Heart left ventricle (tissue), 16 donors: Measurements from ENCODE around the gene MAPK4. TPM values are rescaled to one million over a fixed set of nuclear protein-coding genes. Genes with fewer than 3 reads are reported as not detected.

Source experiments
- ATAC-seq, 4 donors: fragments of 200-7000 bp; cut with Tn5 transposase; one replicate each; pipeline ENCODE4 v1.9.1; 2020 to 2022; ENCODE audit warnings: moderate library complexity in 4 of 4, mild to moderate bottlenecking in 3 of 4, moderate number of reproducible peaks in 1 of 4
- DNase-seq, 5 donors: peaks; one replicate each; pipeline ENCODE4 v3.0.0-alpha.2; 2020
- H3K27ac ChIP-seq, 12 donors: fragments of 200-600 bp; sonication (generic) in 4 of 12; one replicate each; pipeline versions ENCODE4 v1.5.0 to v1.8.0; 2016 to 2022; ENCODE audit warnings: mild to moderate bottlenecking in 2 of 12
- H3K27me3 ChIP-seq, 9 donors: fragments of 200-600 bp; sonication (generic) in 2 of 9; one replicate each; pipeline versions ENCODE4 v1.5.1 to v1.8.0; 2016 to 2022; ENCODE audit warnings: mild to moderate bottlenecking in 3 of 9
- H3K36me3 ChIP-seq, 9 donors: fragments of 200-600 bp; sonication (generic) in 2 of 9; one replicate each; pipeline versions ENCODE4 v1.5.0 to v1.8.0; 2018 to 2022; ENCODE audit warnings: mild to moderate bottlenecking in 2 of 9
- H3K4me1 ChIP-seq, 12 donors: fragments of 200-600 bp; sonication (generic) in 4 of 12; one replicate each; pipeline versions ENCODE4 v1.5.0 to v1.8.0; 2016 to 2022; ENCODE audit warnings: mild to moderate bottlenecking in 3 of 12
- H3K4me3 ChIP-seq, 12 donors: fragments of 200-600 bp; sonication (generic) in 4 of 12; one replicate each; pipeline versions ENCODE4 v1.5.0 to v1.8.0; 2017 to 2022; ENCODE audit warnings: mild to moderate bottlenecking in 9 of 12, moderate library complexity in 4 of 12
- H3K9me3 ChIP-seq, 12 donors: fragments of 200-600 bp; sonication (generic) in 4 of 12; one replicate each; pipeline versions ENCODE4 v1.5.0 to v1.8.0; 2016 to 2022; ENCODE audit warnings: mild to moderate bottlenecking in 1 of 12
- CTCF ChIP-seq, 12 donors: fragments of 200-600 bp; sonication (generic) in 4 of 12; IDR thresholded peaks; one replicate each; pipeline versions ENCODE4 v1.5.0 to v1.8.0; 2018 to 2022; ENCODE audit warnings: antibody characterized with exemption in 12 of 12, mild to moderate bottlenecking in 5 of 12
- POLR2A ChIP-seq, 2 donors: fragments of 450-650 bp; IDR thresholded peaks; one replicate each; pipeline ENCODE4 v1.6.1; 2017; ENCODE audit warnings: antibody characterized with exemption in 2 of 2, mild to moderate bottlenecking in 2 of 2, moderate library complexity in 2 of 2
- WGBS, 4 donors: extraction: QIAGEN DNeasy Blood & Tissue Kit in 2 of 4; methylation state at CpG; one replicate each; pipeline versions ENCODE4 v1.1.5 to v1.1.7; 2013 to 2018; 5-methylcytosine and 5-hydroxymethylcytosine counted together
- intact Hi-C, 10 donors: fragments of 100-400 bp; cut with DNase I; formaldehyde crosslinking; loops; one replicate each; pipeline versions ENCODE4 v1.11.1 to v1.14.2; 2022
- polyA plus RNA-seq, 2 donors: library from polyadenylated mRNA; stranded (reverse); fragments of 200-250 nt; gene quantifications; one replicate each; pipeline ENCODE4 v1.2.3, GENCODE V29; 2013
- total RNA-seq, 9 donors: library from RNA; depleted of rRNA in 2 of 9; stranded (reverse); fragments of >200 nt in 2 of 9; fragmentation: NEBNext Ultra II Directional in 3 of 9; extraction: Animal tissue kit (Norgen Biotek cat#: 25700) in 3 of 9; gene quantifications; one replicate each; pipeline versions ENCODE4 v1.1.0 to v1.2.4, GENCODE V29; 2016 to 2023
- donor health status: ischemic (EF 13 %, LVEDD 7.1; RV severe dilation, severe dysfunction).
- donor health status: healthy with polysubstance abuse.
- donor health status: DM: no; HTN: yes; CAD: no.
- donor health status: DM: no; HTN: no; CAD: no.
- donor health status: ischemic (EF 25% LVEDD 6.9; RV normal size, moderate dysfunction).
- donor health status: ischemic (EF 25% LVEDD 5.7; RV mildly dilated, moderate dysfunction).
- donor health status: healthy.
- donor health status: DM: yes; HTN: yes; CAD: no.
- donor health status: ischemic (EF 35%, LVEDD 5.7; RV mildly dilated, moderate dysfunction).
- donor health status: nonischemic (EF 11% LVEDD 7.7; RV severe dilation, severe dysfunction).
- donor health status: DM: yes; HTN: yes; CAD: no.
- donor health status: PGD.
- donor health status: ischemic (EF 29% LVEDD 5.4; RV normal size, mild dysfunction).
- donor health status: nonischemic (EF 23%, LVEDD 6.1; RV moderate dilation, normal function).

Gene MAPK4
- total and polyA plus RNA-seq, 11 donors = 8.5 to 169 (median 30.1) TPM

- intact Hi-C loops = no loop called here
- Histone ChIP-seq H3K27me3 (no peaks in the 10 kb centered on the region), H3K27ac (peak overlapping the region in 1 of 12 donors; percentile 65), H3K36me3 (no peaks in the 10 kb centered on the region), H3K9me3 (no peaks in the 10 kb centered on the region), H3K4me1 (peaks cover 0 to 18% (median 7%) of the 10 kb centered on the region in 12 donors), H3K4me3 (no peak overlapping the region)
- ATAC-seq (peak in 2 of 4 donors; percentile 42 to 60), DNase-seq (no peak)
- no peak for TF ChIP-seq CTCF (IDR thresholded peaks at IDR 0.05)
- 62 to 75% (median 62%) methylated on average over 8 of the region's 8 CpGs for WGBS, 4 donors
Measured at GRCh38 chr18:50630895-50631294, 71.0 kb downstream of the MAPK4 start.

GRCh38 chr18:50632895-50633515 lies 73.1 kb downstream of the MAPK4 start:
- Histone ChIP-seq H3K36me3 (no peaks in the 10 kb centered on the region), H3K9me3 (no peaks in the 10 kb centered on the region), H3K27ac (peak overlapping the region in 1 of 12 donors; percentile 71), H3K4me3 (no peak overlapping the region), H3K27me3 (no peaks in the 10 kb centered on the region), H3K4me1 (peaks cover 0 to 39% (median 8%) of the 10 kb centered on the region in 12 donors)
- TF ChIP-seq CTCF (IDR thresholded peaks at IDR 0.05) = no peak
- no peak for TF ChIP-seq POLR2A (IDR thresholded peaks at IDR 0.05)
- ATAC-seq (no peak), DNase-seq (no peak)
- WGBS, 4 donors = 58 to 80% (median 73%) methylated on average over 6 to 8 of the region's 8 CpGs
- intact Hi-C loops = no loop called here

GRCh38 chr18:50633992-50634391 lies 74.1 kb downstream of the MAPK4 start:
- Histone ChIP-seq H3K27ac (peak overlapping the region in 1 of 12 donors; percentile 71), H3K4me1 (peaks cover 0 to 49% (median 12%) of the 10 kb centered on the region in 12 donors), H3K36me3 (no peaks in the 10 kb centered on the region), H3K9me3 (no peaks in the 10 kb centered on the region), H3K4me3 (no peak overlapping the region), H3K27me3 (no peaks in the 10 kb centered on the region)
- DNase-seq = no peak
- no peak for TF ChIP-seq POLR2A (IDR thresholded peaks at IDR 0.05)
- no peak for TF ChIP-seq CTCF (IDR thresholded peaks at IDR 0.05)
- 85 to 91% (median 86%) methylated on average over 3 of the region's 3 CpGs for WGBS, 4 donors
- intact Hi-C loops = no loop called here
- ATAC-seq = no peak

GRCh38 chr18:50636366-50637057 lies 76.6 kb downstream of the MAPK4 start:
- peak in 1 of 4 donors; percentile 47 for ATAC-seq
- 78 to 86% (median 79%) methylated on average over 8 of the region's 8 CpGs for WGBS, 4 donors

More at GRCh38 chr18:50636366-50637057, 76.6 kb downstream of the MAPK4 start:
- TF ChIP-seq CTCF (IDR thresholded peaks at IDR 0.05) (no peak), POLR2A (IDR thresholded peaks at IDR 0.05) (no peak)
- intact Hi-C loops = no loop called here
- Histone ChIP-seq H3K27ac (no peak overlapping the region), H3K4me1 (peaks cover 0 to 52% (median 10%) of the 10 kb centered on the region in 12 donors), H3K27me3 (no peaks in the 10 kb centered on the region), H3K36me3 (no peaks in the 10 kb centered on the region), H3K9me3 (no peaks in the 10 kb centered on the region), H3K4me3 (no peak overlapping the region)
- DNase-seq = no peak
